ENCODE results near the gene EFTUD2. TPM values are rescaled to one million over a fixed set of nuclear protein-coding genes. Genes with fewer than 3 reads are reported as not detected.

EFTUD2 gene
- total RNA-seq, 3 donors from 2014 or later (not counting 1 experiment from before 2014, with no cell fraction given) = 135 to 178 (median 164) TPM

GRCh38 chr17:44935116-44935515 lies 35.9 kb upstream of the EFTUD2 start:
- H3K4me1 Mint-ChIP-seq = no peaks in the 10 kb centered on the region
- Histone ChIP-seq H3K27ac (ENCODE audit: low read length) (no peak overlapping the region), H3K9me3 (ENCODE audit: control insufficient read depth, insufficient read depth, low read length) (no peaks in the 10 kb centered on the region), H3K36me3 (ENCODE audit: control insufficient read depth, insufficient read depth, low read length) (no peaks in the 10 kb centered on the region), H3K27me3 (ENCODE audit: control insufficient read depth, insufficient read depth, low read length) (no peaks in the 10 kb centered on the region), H3K4me1 (ENCODE audit: control insufficient read depth, insufficient read depth, low read length) (no peaks in the 10 kb centered on the region), H3K4me3 (ENCODE audit: low read length) (no peak overlapping the region)
- no peak for ATAC-seq
- WGBS (ENCODE audit: insufficient coverage) = 90% methylated on average over 9 of the region's 9 CpGs
- H3K4me3 Mint-ChIP-seq = no peak overlapping the region
- intact Hi-C loops (cut with micrococcal nuclease) = no loop called here
- H3K27me3 Mint-ChIP-seq (ENCODE audit: low read depth in 2 of 2) = no peaks in the 10 kb centered on the region
- H3K36me3 Mint-ChIP-seq = no peaks in the 10 kb centered on the region
- DNase-seq = no peak
- H3K9me3 Mint-ChIP-seq = no peaks in the 10 kb centered on the region
- TF ChIP-seq CTCF (IDR thresholded peaks at IDR 0.05) = no peak
- no peak overlapping the region for H3K27ac Mint-ChIP-seq

- no peak overlapping the region for H3K4me3 ChIP-seq (ENCODE audit: low read length)
- H3K9me3 ChIP-seq (ENCODE audit: control insufficient read depth, insufficient read depth, low read length) = no peaks in the 10 kb centered on the region
- H3K36me3 Mint-ChIP-seq = no peaks in the 10 kb centered on the region
- no peaks in the 10 kb centered on the region for H3K27me3 Mint-ChIP-seq (ENCODE audit: low read depth in 2 of 2)
- H3K4me1 ChIP-seq (ENCODE audit: control insufficient read depth, insufficient read depth, low read length) = no peaks in the 10 kb centered on the region
- H3K4me1 Mint-ChIP-seq = no peaks in the 10 kb centered on the region
- H3K36me3 ChIP-seq (ENCODE audit: control insufficient read depth, insufficient read depth, low read length) = no peaks in the 10 kb centered on the region
- H3K4me3 Mint-ChIP-seq = no peak overlapping the region
- H3K27ac Mint-ChIP-seq = no peak overlapping the region
- intact Hi-C loops (cut with micrococcal nuclease) = no loop called here
- ATAC-seq = no peak
- no peaks in the 10 kb centered on the region for H3K27me3 ChIP-seq (ENCODE audit: control insufficient read depth, insufficient read depth, low read length)
- H3K27ac ChIP-seq (ENCODE audit: low read length) = no peak overlapping the region
- TF ChIP-seq CTCF (IDR thresholded peaks at IDR 0.05) = no peak
- WGBS (ENCODE audit: insufficient coverage) = 97% methylated on average over 10 of the region's 10 CpGs
- no peaks in the 10 kb centered on the region for H3K9me3 Mint-ChIP-seq
- no peak for DNase-seq
These were observed 35.5 kb upstream of the EFTUD2 start for GRCh38 chr17:44934745-44935105.

GRCh38 chr17:44933824-44934744 lies 34.8 kb upstream of the EFTUD2 start:
- TF ChIP-seq CTCF (IDR thresholded peaks at IDR 0.05) = no peak
- Mint-ChIP-seq H3K4me1 (no peaks in the 10 kb centered on the region), H3K36me3 (no peaks in the 10 kb centered on the region), H3K4me3 (no peak overlapping the region), H3K27ac (no peak overlapping the region), H3K9me3 (no peaks in the 10 kb centered on the region), H3K27me3 (ENCODE audit: low read depth in 2 of 2) (no peaks in the 10 kb centered on the region)
- Histone ChIP-seq H3K4me3 (ENCODE audit: low read length) (no peak overlapping the region), H3K9me3 (ENCODE audit: control insufficient read depth, insufficient read depth, low read length) (no peaks in the 10 kb centered on the region), H3K27ac (ENCODE audit: low read length) (no peak overlapping the region), H3K27me3 (ENCODE audit: control insufficient read depth, insufficient read depth, low read length) (no peaks in the 10 kb centered on the region), H3K36me3 (ENCODE audit: control insufficient read depth, insufficient read depth, low read length) (no peaks in the 10 kb centered on the region), H3K4me1 (ENCODE audit: control insufficient read depth, insufficient read depth, low read length) (no peaks in the 10 kb centered on the region)
- 96% methylated on average over 34 of the region's 34 CpGs for WGBS (ENCODE audit: insufficient coverage)
- ATAC-seq (no peak), DNase-seq (no peak)
- intact Hi-C loops (cut with micrococcal nuclease) = no loop called here

GRCh38 chr17:44932787-44933097 lies 33.5 kb upstream of the EFTUD2 start:
- Histone ChIP-seq H3K27me3 (ENCODE audit: control insufficient read depth, insufficient read depth, low read length) (no peaks in the 10 kb centered on the region), H3K36me3 (ENCODE audit: control insufficient read depth, insufficient read depth, low read length) (no peaks in the 10 kb centered on the region), H3K4me3 (ENCODE audit: low read length) (no peak overlapping the region), H3K4me1 (ENCODE audit: control insufficient read depth, insufficient read depth, low read length) (no peaks in the 10 kb centered on the region), H3K9me3 (ENCODE audit: control insufficient read depth, insufficient read depth, low read length) (no peaks in the 10 kb centered on the region), H3K27ac (ENCODE audit: low read length) (no peak overlapping the region)
- DNase-seq (no peak), ATAC-seq (no peak)
- no peaks in the 10 kb centered on the region for H3K4me1 Mint-ChIP-seq
- intact Hi-C loops (cut with micrococcal nuclease) = no loop called here
- no peaks in the 10 kb centered on the region for H3K9me3 Mint-ChIP-seq
- no peak overlapping the region for H3K4me3 Mint-ChIP-seq
- TF ChIP-seq CTCF (IDR thresholded peaks at IDR 0.05) = no peak
- H3K36me3 Mint-ChIP-seq = no peaks in the 10 kb centered on the region
- H3K27me3 Mint-ChIP-seq (ENCODE audit: low read depth in 2 of 2) = no peaks in the 10 kb centered on the region
- WGBS (ENCODE audit: insufficient coverage) = 92% methylated on average over 6 of the region's 6 CpGs
- no peak overlapping the region for H3K27ac Mint-ChIP-seq

Data from natural killer cell (primary cell).